Activated T-helper 1 cell treated with Interleukin-2 at 50 U/mL for 16 hours (primary cell): Measurements from ENCODE around the gene NBDY.
"Not testable (repeated sequence)": the region's sequence is repeated elsewhere in the genome, so short reads cannot be mapped to it uniquely, and the experiment has no call there.

ENCODE experiments used
- DNase-seq: peaks from one replicate; pipeline ENCODE4 v3.0.0-alpha.2; 2020; ENCODE audit warnings: low read depth

NBDY gene

DNA sequence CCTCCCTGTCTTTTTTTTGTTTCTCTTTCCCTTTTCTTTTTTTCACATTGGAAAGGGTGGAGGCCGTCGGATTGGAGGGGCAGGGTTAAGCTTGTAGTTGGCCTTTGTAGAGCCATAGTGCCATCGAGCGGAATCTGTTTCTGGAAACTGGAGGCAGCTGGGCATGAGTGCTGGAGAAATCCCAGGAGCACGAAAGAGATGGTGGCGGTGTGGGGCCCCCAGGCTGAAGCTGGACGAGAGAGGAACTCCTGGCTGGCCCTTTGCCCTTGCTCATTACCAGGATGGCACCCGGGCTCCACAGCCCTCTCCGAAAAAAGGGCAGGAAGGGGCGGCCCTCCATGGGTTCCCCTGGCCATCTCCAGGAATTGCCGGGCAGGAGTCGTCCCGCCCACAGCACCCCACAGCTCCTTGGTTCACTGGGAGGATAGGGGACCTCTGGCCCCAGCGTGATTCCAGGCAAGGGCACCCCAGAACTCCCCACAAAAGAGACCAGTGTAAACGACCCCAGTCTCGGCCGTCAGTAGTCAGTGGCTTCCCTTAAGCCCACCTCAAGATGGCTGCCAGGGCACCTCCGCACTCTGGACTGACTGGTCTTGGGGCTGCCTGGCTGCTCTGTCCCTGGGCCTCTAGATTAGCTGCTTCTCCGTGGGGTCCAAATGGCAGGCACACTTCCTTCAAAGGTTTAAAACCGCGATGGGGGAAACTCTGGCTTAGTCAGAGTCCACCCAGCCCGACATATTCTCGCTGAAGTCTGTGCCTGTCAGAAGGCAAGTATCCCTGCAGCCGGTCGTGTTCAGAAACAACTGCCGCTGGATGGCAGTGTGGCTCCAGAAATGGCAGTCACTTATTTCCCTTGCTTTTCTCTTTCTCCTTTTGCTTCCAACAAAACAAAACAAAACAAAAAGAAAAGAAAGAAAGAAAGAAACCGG is 74.1 kb downstream of the NBDY start:
- DNase-seq = peak; percentile 60

DNA sequence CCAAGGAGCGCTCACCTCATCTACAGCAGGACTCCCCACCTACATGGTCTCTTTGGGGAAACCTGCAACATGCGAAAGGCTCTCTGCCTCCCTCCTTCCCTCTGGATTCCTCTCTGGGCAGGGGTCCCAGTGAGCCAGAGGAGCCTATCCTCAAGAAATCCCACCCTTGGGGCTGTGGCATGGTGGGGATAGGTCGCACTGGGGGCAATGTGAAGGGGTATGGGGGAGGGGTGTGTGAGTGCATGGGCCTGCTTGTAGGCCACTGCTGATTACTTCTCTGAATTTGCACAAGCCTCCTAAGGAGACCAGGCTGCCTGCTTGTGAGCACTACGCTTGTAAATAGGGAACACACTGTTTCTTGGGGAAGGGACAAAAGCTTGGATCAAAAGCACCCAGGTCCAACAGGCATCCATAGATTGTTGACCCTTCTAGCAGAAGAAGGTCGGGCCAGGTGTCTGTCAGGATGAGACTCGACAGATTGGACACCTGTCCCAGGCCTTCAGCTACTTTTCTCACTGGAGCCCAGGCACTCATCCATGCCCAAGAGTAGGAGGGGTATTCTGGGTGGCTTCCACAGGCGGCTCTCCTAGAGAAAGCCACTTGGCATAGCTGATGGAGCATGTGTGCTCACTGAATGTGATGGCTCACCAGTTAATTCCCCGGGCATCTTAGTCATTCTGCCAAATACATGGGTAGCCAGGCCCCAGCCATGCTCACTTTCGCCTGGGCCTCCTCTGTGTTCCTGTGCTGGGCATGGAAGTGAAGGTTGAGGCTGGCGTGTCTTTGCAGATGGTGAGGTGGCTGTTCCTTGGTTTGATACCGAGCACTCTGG is 75.0 kb downstream of the NBDY start:
- DNase-seq = no peak

DNA sequence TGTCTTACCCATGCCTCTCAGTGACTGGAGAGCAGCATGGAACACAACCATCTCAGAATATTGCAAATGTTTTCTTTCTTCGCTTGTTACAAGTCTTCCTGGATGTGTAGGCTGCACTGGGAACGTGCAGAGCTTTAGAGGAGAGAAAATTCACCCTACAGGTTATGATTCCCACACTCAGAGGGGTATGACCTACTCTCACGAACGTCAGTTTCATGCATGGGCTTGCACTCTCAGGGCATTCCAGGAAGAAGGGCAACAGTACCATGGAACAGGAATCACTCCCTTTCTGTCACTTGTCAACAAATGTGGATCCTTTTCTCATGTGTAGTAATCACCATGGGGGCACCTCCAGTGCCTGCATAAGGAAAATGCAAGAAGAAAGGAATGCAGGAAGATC is 75.8 kb downstream of the NBDY start:
- DNase-seq = no peak

DNA sequence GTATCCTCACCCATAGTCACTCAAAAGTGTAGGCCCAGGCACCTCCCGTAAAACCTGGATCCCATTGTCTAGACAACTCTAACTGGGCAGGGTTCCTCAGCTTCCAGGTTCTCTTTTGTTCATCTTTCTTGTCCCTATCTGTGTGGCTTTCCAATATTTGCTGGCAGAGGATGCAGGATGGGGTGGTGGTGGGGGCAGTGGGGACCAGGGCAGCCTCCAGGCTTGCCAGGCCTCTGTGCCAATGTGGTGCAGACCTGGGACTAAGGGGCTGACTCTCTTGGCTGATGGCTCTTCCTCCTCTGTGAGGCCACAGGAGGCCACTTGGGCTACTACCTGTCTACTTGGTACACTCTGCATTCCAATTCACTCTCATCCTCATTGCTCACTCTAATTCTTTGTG is 76.4 kb downstream of the NBDY start:
- no peak for DNase-seq

DNA sequence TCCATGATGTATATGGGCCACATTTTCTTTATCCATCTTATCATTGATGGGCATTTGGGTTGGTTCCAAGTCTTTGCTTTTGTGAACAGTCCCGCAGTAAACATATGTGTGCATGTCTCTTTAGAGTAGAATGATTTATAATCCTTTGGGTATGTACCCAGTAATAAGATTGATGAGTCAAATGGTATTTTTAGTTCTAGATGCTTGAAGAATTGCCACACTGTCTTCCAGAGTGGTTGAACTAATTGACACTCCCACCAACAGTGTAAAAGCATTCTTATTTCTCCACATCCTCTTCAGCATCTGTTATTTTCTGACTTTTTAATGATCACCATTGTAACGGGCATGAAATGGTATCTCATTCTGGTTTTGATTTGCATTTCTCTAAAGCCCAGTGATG is 77.1 kb downstream of the NBDY start:
- DNase-seq = not testable (repeated sequence)

DNA sequence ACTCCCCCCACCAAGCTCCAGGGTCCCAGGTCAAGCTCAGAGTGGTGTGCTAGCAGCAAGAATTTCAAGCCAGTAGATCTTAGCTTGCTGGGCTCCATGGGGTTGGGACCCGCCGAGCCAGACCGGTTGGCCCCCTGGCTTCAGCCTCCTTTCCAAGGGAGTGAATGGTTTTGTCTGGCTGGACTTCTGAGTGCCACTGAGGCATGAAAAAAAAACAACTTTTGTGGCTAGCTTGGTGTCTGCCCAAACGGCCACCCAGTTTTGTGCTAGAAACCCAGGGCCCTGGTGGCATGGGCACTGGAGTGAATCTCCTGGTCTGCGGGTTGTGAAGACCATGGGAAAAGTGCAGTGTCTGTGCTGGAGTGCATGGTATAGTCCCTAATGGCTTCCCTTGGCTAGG is 82.6 kb downstream of the NBDY start:
- DNase-seq = no peak

DNA sequence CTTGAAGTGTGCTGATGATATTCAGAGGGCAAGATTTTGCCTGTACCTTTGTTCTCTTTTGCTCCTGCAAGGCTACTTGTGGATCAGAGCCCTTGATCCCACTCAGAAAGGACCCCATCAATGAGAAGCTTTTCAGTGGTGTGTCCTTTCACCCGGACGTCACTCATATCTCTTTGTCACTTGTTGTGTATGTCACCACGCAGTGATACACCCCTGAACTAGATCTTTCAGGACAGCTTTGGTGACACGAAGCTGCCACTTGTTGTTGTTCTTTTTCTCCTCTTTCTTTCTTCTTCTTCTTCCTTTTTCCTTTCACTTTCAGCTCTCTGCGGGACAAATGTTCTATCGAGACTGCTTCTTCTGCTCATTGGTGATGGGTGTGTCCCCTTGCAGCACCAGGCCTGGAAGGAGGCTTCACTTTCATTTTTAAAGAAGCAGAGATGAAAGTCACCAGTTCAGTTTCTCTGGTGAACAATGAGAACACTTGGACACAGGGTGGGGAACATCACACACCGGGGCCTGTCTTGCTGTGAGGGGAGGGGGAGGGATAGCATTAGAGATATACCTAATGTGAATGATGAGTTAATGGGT is 83.6 kb downstream of the NBDY start:
- DNase-seq = no peak

DNA sequence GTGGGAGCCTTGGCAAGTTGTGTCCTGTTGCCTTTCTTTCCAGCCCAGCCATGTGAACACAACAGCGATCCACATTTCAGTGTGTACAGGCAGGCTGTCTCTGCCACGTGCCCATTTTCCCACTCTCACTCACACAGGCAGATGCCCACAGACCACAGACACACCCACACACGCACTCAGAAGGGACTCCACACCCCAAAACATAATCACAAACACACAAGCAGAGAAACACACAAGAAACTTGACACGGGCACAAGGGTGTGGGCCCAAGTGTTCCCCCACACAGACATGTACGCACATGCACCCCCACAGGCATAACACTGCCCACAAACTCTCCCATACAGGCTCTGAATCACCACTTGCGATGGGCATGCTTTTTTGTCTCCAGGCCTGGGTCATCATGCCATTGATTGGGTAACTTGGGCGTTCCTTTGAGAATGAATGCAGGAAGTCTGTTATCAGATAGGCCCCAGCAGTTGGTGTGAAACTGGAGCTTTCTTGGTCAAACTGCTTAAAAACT is 84.3 kb downstream of the NBDY start:
- no peak for DNase-seq

DNA sequence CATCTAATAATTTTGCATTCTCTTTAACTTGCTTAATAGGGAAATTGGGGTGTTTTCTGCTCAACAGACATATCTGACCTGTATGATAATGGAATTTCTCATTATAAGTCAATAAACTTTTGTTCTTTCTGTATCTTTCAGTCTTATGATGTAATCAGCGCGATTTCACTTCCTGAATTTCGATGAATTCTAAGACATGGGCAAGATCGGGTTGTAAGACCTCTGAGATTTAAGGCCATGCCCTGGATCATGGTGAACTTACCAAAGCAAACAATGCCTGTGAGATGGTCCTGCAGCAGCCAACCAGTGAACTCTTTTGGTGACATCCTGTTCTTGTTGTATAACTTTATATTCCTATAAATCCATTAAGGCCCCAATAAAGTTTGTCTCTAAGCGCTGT is 88.1 kb downstream of the NBDY start:
- no peak for DNase-seq

DNA sequence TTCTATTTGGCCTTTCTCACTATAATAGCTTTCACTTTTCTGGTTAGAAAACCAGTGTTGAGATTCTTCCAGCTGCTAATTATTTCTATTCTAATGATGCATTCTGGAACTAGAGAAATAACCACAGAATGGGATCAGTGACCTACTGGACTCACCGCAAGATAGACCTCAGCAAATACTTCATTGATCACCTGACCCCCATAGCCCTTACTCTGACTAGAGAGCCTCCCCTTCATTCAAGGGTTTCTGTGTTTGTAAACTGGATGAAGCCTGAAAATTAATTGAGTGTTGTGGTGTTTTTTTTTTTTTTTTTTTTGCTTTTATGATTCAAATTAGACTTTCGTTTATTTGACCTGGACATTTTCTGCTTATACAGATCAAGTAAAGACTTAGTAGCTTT is 97.0 kb downstream of the NBDY start:
- DNase-seq = no peak

DNA sequence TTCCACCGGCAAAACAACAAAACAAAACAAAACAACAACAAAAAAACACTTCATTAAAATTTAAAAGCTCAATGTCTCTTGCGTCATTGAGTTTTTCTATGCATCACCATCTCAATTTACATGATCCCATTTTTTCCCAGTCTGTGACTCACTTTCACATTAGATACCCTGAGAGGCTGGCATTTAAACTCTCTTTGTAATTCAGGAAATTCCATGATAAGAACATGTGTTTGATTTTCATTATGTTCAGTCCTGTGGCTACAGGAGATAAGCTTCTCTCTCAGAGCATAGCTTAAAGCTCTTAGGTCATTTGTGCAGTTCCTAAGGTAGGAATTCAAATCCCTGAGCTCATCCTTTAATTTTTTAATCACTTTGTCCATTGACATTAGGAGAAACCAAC is 104.6 kb downstream of the NBDY start:
- DNase-seq = no peak

DNA sequence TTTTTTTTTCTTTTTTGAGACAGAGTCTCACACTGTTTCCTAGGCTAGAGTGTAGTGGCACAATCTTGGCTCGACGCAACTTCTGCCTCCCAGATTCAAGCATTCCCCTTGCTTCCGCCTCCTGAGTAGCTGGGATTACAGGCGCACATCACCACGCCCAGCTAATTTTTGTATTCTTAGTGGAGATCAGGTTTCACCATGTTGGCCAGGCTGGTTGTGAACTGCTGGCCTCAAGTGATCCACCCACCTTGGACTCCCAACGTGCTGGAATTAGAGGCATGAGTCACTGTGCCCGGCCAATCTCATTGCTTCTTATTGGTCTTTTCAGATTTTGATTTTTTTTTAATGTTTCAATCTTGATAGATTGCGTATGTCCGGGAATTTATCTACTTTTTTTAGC is 124.4 kb downstream of the NBDY start:
- no peak for DNase-seq

DNA sequence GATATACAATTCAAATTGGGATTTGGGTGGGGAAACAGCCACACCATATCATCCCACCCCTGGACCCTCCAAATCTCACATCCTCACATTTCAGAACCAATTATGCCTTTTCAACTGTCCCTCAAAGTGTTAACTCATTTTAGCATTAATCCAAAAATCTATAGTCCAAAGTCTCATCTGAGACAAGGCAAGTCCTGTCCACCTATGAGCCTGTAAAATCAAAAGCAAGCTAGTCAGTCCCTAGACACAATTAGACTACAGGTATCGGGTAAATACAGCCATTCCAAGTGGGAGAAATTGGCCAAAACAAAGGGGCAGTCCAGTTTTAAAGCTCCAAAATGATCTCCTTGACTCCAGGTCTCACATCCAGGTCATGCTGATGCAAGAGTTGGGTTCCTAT is 128.0 kb downstream of the NBDY start:
- DNase-seq = no peak

DNA sequence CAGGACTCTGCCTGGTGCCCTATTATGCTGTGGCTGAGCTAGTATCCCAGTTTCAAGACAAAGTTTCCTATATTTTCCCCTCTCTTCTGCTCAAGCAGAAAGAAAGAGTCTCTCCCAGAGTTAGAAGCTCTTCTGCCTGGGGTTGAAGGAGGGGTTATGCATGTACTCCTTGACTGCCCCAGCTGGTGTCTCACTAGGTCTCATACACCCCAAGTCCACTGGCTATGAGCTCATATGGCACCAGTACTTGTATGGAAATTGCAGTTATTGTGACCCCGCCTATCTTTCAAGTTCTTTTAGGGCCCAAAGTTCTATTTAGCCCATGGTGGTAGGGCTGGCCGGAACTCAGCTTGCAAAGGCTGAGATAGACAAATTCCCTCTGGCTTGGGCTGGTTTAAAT is 131.8 kb downstream of the NBDY start:
- DNase-seq = no peak
